ENCODE data around the gene ZNRD2.
A peak's percentile ranks its signal among the peaks of the same experiment; 100 is the strongest.

GRCh38 chr11:65540290-65541092 is 29.8 kb upstream of the ZNRD2 start:
- TF ChIP-seq CTCF (conservative IDR thresholded peaks at IDR 0.05; ENCODE audit: low read depth, low read length) (peak; percentile 92), EZH2 (IDR thresholded peaks at IDR 0.05; ENCODE audit: low read length, unreplicated experiment) (no peak), EZH2phosphoT487 (IDR thresholded peaks at IDR 0.05; ENCODE audit: borderline replicate concordance, low read length) (no peak)
